PC-3 (cell line): ENCODE measurements around the gene FPR1.

Experiments used
- EZH2 ChIP-seq: fragments of 300-600 bp; sonication (generic); IDR thresholded peaks from one replicate; pipeline ENCODE4 v1.6.1; 2017; ENCODE audit warnings: antibody characterized with exemption, mild to moderate bottlenecking, low read length; ENCODE audit not compliant: unreplicated experiment
- EZH2phosphoT487 ChIP-seq: fragments of 300-600 bp; sonication (generic); IDR thresholded peaks from 2 replicates; pipeline ENCODE4 v1.6.1; 2018; ENCODE audit warnings: mild to moderate bottlenecking, antibody characterized with exemption, low read length, borderline replicate concordance
- TF ChIP-seq, protein P1 (sequence below): fragments of 300-600 bp; sonication (generic); conservative IDR thresholded peaks from 2 replicates; pipeline ENCODE4 v1.5.1; 2017; ENCODE audit warnings: antibody characterized with exemption, low read depth, mild to moderate bottlenecking, low read length

DNA sequence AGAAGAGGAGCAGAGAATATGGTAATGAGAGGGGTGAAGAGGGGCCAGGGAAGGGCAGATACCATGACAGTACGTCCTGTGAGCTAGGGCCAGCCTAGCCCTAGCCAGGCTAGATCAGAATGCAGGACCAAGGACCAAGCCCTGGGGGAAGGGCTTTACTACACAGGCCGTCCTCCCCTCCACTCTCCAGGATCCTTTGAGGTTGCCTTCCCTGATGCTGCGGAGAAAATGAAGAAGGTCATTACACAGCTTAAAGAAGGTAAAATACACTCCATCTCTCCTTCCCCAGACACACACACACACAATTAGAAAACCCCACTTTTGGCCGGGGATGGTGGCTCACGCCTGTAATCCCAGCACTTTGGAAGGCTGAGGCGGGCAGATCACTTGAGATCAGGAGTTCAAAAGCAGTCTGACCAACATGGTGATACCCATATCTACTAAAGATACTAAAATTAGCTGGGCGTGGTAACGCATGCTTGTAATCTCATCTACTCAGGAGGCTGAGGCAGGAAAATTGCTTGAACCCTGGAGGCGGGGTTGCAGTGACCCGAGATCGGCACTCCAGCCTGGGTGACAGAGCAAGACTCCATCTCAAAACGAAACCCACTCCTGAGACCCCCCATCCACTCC is 50.1 kb downstream of the FPR1 start:
- TF ChIP-seq EZH2 (no peak), EZH2phosphoT487 (no peak)
- TF ChIP-seq, protein P1, sequence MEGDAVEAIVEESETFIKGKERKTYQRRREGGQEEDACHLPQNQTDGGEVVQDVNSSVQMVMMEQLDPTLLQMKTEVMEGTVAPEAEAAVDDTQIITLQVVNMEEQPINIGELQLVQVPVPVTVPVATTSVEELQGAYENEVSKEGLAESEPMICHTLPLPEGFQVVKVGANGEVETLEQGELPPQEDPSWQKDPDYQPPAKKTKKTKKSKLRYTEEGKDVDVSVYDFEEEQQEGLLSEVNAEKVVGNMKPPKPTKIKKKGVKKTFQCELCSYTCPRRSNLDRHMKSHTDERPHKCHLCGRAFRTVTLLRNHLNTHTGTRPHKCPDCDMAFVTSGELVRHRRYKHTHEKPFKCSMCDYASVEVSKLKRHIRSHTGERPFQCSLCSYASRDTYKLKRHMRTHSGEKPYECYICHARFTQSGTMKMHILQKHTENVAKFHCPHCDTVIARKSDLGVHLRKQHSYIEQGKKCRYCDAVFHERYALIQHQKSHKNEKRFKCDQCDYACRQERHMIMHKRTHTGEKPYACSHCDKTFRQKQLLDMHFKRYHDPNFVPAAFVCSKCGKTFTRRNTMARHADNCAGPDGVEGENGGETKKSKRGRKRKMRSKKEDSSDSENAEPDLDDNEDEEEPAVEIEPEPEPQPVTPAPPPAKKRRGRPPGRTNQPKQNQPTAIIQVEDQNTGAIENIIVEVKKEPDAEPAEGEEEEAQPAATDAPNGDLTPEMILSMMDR: no peak
